Fibroblast of skin of right biceps (primary cell): ENCODE measurements around the gene H3-3A.

Experiments used
- DNase-seq: peaks from one replicate; pipeline ENCODE4 v3.0.0-alpha.2; 2013

H3-3A gene

DNA sequence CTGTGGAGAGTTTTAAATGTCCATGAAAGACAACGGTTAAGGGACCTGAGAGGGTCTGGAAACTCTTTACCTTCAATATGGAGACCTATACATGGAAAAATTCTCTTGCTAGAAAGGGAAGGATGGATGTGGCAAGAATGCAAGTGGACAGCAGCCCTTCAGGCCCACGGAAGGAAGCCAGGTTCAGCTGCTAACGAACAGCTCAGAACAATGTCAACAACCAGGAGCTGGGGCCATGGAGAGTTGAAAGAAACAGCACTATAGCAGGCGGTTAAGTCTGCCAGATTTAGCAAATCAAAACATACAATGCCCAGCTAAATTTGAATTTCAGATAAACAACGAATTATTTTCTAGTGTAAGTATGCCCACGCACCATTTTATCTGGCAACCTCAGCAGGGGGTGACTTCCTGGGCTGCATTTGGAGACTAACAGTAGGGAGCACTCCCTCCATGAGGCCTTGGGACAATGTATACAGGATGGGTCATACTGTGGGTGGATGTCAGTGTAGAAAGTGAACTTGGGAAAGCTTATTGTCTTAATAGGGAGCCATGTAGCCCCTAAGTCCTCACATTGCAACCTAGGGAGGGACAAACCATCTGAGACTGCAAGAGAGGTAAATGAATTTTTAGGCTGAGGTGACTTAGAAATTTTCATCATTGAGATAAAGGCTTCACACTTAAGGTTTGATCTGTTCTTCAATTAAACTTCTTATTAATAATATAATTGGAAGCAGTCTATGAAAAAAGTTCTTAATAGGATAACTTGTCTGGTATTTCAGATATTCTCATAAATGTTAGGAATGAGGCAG is 7.8 kb upstream of the H3-3A start:
- DNase-seq, result no peak

GRCh38 chr1:226059709-226060108 is 2.8 kb upstream of the H3-3A start:
- no peak for DNase-seq

GRCh38 chr1:226060427-226060826 is 2.1 kb upstream of the H3-3A start:
- no peak for DNase-seq

DNA sequence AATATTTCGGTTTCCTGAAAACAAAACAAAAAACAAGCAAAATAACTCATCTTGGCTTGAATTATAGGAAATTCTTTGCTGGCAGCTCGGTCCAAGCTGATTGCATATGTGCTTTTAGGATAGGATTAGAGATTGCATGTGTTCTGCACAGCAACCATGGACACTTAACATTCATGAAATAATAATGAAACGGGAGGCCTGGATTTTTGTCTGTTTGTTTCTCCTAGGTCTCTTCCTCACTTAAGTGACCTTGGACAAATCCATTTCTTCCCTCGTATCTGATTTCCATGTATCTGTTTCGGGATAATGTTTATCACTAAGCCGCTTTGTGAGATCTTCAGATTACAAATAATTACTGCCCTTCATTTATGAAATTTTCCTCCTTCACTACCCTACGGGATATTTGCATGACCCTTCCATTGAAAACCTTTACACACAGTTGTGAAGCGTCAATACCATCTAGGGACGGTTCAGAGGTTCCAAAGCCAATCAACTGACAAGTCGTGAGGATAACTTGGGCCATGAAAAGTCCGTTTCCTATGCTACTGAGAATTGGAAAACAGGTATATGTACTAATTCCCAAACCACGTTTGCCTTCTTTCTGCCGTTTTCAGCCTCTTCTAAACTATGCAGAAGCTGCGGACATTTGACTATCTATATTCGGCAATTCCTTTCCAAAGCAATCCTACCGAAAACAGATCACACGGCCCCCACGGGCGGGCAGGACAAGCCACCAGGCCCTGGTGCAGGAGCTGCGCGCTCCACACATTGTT is 1.3 kb upstream of the H3-3A start:
- no peak for DNase-seq

DNA sequence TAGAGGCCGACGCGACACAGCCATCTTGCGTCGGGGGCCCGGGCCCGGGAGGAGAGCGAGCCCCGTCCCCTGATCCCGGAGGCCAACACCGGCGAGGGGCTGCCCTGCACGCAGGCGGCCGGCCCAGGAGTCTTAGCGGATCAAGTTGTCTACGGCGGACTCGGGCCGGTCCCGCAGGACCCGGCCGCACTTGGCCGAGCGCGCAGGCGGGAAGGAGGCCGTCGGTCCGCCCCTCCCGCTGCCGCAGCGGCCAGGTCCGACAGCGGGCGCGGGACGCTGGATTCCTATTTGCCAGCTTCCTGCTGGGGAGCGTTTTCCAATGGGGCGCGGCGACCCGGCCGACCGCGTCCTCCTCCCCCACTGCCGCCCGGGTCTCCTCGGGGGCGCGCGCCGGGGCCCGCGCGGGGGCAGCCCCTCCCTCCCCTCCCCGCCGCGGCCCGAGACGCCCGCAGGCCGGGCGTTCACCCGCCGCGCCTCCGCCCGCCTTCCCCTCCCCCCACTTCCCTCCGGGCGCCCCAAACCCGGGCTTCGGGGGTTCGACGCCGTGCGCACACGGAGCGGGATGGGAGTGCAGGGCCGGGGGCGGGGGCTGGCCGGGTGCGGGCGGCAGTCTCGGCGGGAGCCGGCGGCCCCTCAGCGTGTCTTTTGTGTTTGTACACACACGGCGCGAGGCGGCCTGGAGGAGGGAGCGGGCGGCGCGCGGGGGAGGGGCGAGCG is 517 bp upstream of the H3-3A start:
- peak; percentile 84 for DNase-seq

GRCh38 chr1:226063224-226063976 is 884 bp downstream of the H3-3A start:
- DNase-seq, result peak; percentile 53

- peak; percentile 23 for DNase-seq
Measured at GRCh38 chr1:226063977-226064815, 1.7 kb downstream of the H3-3A start.

- DNase-seq, result peak; percentile 59
Measured at GRCh38 chr1:226064816-226065248, 2.3 kb downstream of the H3-3A start.

- DNase-seq, result peak; percentile 23
Measured at GRCh38 chr1:226066415-226067078, 4.0 kb downstream of the H3-3A start.

DNA sequence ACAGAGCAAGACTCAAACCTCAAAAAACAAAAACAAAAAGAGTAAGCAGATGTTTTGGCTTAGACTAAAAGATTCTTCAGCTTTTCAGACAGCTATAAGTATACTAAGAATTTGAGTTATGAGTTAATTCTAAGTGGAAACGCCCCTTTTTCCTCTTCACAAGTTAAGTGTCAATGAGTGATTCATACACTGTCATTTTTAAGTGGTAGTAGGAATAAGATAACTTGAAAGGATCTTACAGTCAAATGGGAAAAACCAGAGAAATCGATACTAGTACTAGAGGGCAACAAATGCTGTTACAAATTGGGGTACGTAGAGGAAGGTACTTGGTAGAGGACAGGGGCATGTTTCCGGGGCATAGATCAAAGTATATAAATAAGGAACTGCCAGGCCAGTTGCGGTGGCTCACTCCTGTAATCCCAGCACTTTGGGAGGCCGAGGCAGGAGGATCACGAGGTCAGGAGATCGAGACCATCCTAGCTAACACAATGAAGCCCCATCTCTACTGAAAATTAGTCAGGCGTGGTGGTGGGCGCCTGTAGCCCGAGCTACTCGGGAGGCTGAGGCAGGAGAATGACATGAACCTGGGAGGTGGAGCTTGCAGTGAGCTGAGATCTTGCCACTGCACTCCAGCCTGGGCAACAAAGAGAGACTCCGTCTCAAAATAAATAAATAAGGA is 7.4 kb downstream of the H3-3A start:
- DNase-seq, result no peak

DNA sequence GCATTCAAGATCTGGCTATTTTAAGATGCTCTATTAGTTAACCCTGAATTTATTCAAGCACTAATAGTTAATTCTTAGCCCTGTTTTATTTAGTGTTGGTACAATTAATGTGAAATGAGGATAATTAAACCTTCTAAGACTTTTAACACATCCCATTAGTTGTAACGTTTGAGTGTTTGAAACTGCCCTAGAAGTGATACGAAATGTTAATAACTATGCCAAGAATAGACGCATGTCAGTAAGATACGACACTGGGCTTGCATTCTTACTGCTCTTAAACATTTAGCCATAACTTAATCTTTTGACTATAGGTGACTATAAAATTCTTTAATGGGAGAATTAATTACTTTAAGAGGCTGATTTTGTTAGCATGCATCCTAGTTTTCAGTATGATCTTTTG is 9.8 kb downstream of the H3-3A start:
- no peak for DNase-seq

- DNase-seq, result no peak
Measured at GRCh38 chr1:226073184-226073950, 10.9 kb downstream of the H3-3A start.

DNA sequence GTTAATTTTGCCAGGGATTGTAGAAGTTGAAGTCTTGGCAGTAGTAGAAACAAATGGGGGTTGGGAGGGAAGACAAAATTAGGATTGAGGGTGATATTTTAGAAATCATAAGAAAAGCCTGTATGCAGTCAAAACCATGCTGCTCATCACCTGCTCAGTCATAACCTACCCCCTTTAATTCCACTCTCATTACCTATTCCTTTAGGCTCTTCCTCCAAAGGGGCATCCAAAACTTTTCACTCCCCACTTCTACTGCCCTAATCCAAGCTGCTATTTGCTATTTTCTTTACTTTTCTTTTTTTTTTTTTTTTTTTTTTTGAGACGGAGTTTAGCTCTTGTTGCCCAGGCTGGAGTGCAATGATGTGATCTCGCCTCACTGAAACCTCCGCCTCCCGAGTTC is 11.5 kb downstream of the H3-3A start:
- DNase-seq, result no peak

- DNase-seq, result no peak
Measured at GRCh38 chr1:226076378-226076777, 13.9 kb downstream of the H3-3A start.

GRCh38 chr1:226078374-226078773 is 15.9 kb downstream of the H3-3A start:
- no peak for DNase-seq

DNA sequence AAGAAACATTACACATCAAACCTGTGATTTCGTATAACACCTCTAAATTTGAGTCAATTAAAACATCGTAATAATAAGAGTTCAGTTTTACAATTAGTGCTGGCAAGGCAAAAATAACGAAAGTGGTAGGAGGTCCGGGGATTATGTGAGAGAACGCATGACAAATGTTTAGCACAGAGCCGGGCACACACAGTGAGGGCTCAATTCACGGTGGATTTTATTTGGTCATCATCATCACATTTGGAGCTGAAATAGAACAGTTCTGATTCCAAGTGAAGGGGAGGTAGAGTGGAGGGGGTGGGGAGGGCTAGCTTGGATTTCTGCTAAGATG is 20.0 kb downstream of the H3-3A start:
- no peak for DNase-seq

DNA sequence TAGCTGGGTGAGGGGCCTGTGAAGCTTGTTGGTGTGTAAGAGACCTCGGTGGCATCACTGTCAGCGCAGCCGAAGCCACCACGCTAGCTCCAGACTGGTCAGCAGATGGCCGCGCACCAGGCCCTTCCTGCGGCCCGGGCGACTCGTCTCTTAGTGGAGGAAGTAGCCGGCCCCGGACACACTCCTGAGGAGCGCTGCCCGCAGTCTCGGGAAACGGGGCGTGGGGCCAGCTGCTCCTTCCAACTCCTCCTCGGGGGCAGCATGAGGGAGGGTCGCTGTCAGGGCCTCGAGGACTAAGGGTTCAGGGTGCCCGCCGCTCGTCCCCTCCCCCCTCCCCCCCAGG is 20.4 kb downstream of the H3-3A start:
- no peak for DNase-seq

DNA sequence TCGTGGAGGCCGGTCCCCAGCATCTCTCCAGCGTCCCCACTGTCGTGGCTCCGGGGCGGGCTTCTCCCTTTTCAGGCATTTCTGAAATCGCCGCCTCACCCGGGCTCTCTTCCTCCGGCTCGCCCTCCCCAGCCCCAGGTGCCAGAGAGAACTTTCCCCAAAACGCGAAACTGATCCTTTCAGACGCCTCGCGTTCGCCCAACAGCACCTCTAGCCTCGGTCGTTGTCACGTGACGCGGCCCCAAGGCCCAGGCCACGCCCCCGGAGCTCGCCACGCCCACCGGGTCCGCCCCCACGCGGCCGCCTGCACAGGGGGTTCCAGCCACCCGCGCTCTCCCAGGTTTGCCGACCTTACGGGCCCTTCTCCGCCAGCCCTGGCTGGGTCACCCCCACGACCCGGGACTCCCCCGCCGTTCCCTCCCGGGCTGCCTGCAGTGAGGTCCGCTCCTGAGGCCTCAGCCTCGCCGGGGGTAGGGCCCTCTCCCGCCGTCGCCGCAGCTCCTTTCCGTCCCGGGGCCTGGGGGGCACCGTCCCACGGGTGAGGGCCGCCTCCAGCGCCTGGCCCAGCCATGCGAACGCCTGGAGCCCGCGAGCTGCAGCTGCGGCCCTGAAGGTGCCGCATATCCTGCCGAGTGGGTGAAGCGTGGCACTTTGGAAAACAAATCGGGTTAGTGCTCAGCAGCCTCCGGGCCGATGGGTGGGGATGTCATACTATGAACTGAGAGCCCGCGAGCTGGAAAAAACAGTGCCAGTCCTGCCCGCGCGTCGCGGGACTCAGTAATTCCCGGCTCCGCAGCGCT is 21.0 kb downstream of the H3-3A start:
- DNase-seq, result peak; percentile 79

DNA sequence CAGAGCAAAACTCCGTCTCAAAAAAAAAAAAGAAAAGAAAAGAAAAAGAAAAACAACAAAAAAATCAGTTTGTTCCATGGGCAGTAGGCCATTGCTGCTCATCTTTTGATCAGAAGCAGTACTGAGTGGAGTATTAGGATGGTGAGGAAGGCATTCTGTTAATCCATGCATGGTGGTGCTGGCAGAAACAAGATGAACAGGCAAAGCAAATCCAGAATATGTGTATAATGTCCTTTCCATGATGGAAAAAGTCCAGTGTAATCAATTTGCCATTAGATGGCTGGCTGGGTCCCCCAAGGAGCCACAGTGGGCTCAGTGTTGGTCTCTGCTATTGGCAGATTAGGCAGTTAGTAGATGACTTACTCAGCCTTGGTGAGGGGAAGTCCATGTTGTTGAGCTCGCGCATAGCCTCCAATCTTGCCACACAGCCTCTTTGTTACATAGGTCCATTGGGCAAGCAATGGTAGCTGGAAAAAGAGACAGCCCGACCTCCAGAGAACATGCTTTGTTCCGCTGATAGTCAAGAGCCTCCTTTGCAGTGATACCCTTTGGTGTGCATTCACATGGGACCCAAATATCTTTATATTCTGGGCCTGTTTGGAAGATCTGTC is 23.3 kb downstream of the H3-3A start:
- no peak for DNase-seq
